Upper lobe of left lung (tissue), 4 donors: ENCODE results near the gene TBX4.

Experiments
- POLR2A ChIP-seq, 4 donors: fragments of 450-650 bp; IDR thresholded peaks; one replicate each; pipeline ENCODE4 v1.5.1; 2016 to 2017; ENCODE audit warnings: antibody characterized with exemption in 4 of 4, mild to moderate bottlenecking in 2 of 4
- TF ChIP-seq, protein P1 (sequence below), 6 experiments: fragments of 450-650 bp in 4 of 6; fragments of 200-600 bp in 2 of 6; sonication (generic) in 2 of 6; IDR thresholded peaks; one replicate each; pipeline ENCODE4 v1.5.1; 2016 to 2019; ENCODE audit warnings: antibody characterized with exemption in 6 of 6

DNA sequence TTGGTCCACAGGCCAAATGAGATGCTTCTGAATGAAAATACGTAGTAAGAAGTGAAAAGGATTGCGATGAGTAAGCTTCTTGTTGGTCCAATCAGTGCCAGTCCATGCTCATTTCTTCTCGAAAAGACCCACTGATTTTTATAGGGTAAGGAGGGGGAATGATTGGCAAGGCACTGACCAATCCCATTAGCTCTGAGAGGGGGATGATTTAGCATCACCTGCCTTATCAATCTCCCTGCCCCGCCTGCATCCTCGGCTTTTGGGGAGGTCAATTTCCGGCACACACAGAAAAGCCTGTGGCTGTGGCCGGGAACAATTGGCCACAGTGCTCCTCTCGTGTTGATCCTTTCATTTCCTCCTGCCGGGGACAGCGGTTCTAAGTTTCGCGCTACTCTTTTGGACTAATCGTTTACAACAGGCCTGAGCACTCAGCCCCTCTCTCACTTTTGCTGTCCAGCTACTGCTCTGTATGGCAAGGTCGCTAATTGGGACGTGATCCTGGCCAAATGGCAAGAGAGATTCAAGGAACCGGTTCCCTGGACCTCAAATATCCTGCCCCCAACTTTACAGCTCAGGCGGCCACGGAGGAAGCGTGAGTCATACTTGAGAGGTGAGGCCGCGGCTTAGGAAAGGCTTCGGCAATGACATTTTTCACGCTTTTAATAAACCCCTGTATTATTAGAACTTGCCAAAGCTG, 43.1 kb downstream of the TBX4 start:
- no peak for TF ChIP-seq POLR2A (IDR thresholded peaks at IDR 0.05)
- TF ChIP-seq, protein P1, sequence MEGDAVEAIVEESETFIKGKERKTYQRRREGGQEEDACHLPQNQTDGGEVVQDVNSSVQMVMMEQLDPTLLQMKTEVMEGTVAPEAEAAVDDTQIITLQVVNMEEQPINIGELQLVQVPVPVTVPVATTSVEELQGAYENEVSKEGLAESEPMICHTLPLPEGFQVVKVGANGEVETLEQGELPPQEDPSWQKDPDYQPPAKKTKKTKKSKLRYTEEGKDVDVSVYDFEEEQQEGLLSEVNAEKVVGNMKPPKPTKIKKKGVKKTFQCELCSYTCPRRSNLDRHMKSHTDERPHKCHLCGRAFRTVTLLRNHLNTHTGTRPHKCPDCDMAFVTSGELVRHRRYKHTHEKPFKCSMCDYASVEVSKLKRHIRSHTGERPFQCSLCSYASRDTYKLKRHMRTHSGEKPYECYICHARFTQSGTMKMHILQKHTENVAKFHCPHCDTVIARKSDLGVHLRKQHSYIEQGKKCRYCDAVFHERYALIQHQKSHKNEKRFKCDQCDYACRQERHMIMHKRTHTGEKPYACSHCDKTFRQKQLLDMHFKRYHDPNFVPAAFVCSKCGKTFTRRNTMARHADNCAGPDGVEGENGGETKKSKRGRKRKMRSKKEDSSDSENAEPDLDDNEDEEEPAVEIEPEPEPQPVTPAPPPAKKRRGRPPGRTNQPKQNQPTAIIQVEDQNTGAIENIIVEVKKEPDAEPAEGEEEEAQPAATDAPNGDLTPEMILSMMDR (IDR thresholded peaks at IDR 0.05), result no peak
